Motor neuron (in vitro differentiated cells): Measurements from ENCODE around the gene IL1R1. TPM values are rescaled to one million over a fixed set of nuclear protein-coding genes. Genes with fewer than 3 reads are reported as not detected.
"Not testable (repeated sequence)": the region's sequence is repeated elsewhere in the genome, so short reads cannot be mapped to it uniquely, and the experiment has no call there.

Experiments used
- ATAC-seq, 8 experiments: fragments of 200-7000 bp; cut with Tn5 transposase; replicated peaks in 6 of 8; 2 replicates each; pipeline ENCODE4 v1.8.0; 2021; ENCODE audit warnings: mild to moderate bottlenecking in 8 of 8, moderate library complexity in 8 of 8
- H3K27ac ChIP-seq, 2 donors: fragments of 250-450 bp; sonication (Bioruptor Pico); 2 replicates each; pipeline ENCODE4 v1.9.0; 2021; ENCODE audit warnings: antibody characterized with exemption in 2 of 2, mild to moderate bottlenecking in 2 of 2, moderate library complexity in 1 of 2
- H3K4me1 ChIP-seq, 2 donors: fragments of 250-450 bp; sonication (Bioruptor Pico); replicated peaks in 1 of 2; 2 replicates each; pipeline ENCODE4 v1.6.1; 2021; ENCODE audit warnings: antibody characterized with exemption in 2 of 2, mild to moderate bottlenecking in 2 of 2, moderate library complexity in 1 of 2
- H3K4me3 ChIP-seq, 5 donors: fragments of 250-450 bp; sonication (Bioruptor Pico); 2 replicates each; pipeline ENCODE4 v1.9.0; 2021; ENCODE audit warnings: antibody characterized with exemption in 5 of 5, mild to moderate bottlenecking in 5 of 5, moderate library complexity in 4 of 5
- WGBS, 10 experiments: fragments of 450-650 bp; shearing (Covaris generic); methylation state at CpG; one replicate each; pipeline ENCODE4 v1.0.0; 2022; 5-methylcytosine and 5-hydroxymethylcytosine counted together
- in situ Hi-C, 9 experiments: fragments of 400-800 bp; cut with MboI; loops; one replicate each; pipeline ENCODE4 v1.15.0; 2021; ENCODE audit warnings: low sequenced_read_pairs in 9 of 9, low pct_unique_long_range_greater_than_20kb in 2 of 9; ENCODE audit not compliant: unreplicated experiment in 9 of 9
- total RNA-seq, 8 experiments: library from RNA; unstranded; fragments of 300-600 nt; gene quantifications; 2 replicates each; pipeline versions ENCODE4 v1.2.3 to v1.2.4, GENCODE V29; 2022

Gene IL1R1
- total RNA-seq, 8 experiments from 2014 or later = 0.05 to 35.4 (median 0.90) TPM

DNA sequence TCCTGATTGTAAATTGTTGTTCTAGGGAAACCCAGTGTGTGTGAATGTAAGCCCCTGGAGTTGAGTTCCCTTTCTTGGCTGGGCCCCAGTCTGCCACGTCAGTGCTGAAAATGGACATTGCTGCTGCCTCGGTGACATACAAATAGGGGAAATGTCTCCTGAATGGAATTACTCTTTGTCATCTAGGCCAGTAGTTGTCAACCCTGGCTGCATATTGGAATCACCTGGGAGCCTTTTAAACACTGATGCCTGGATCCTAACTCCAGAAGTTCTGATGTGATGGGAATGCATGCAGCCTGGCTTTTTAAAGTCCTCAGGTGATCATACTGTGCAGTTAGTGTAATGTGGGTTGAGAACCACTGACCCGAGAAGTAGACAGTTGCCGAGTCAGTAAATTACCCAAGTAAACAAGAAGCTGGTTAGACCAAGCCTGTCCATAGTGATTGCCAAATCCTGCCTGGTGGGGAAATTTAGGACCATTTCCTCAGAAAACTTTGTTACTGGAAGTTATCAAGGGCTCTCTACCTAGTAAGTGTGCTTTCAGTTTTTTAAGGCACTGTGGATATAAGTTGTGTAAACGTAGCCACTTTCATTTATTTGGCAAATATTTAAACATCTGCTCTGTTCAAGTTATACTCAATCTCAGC, 27.6 kb upstream of the IL1R1 start:
- no peak overlapping the region for H3K27ac ChIP-seq
- no peaks in the 10 kb centered on the region for H3K4me1 ChIP-seq
- 75 to 100% (median 90%) methylated on average over 2 to 5 of the region's 5 CpGs; no CpG with 5 or more reads in 1 of the 10 experiments for WGBS, 10 experiments
- in situ Hi-C loops = no loop called here
- peak in 1 of 8 experiments; percentile 80 for ATAC-seq
- no peak overlapping the region for H3K4me3 ChIP-seq

DNA sequence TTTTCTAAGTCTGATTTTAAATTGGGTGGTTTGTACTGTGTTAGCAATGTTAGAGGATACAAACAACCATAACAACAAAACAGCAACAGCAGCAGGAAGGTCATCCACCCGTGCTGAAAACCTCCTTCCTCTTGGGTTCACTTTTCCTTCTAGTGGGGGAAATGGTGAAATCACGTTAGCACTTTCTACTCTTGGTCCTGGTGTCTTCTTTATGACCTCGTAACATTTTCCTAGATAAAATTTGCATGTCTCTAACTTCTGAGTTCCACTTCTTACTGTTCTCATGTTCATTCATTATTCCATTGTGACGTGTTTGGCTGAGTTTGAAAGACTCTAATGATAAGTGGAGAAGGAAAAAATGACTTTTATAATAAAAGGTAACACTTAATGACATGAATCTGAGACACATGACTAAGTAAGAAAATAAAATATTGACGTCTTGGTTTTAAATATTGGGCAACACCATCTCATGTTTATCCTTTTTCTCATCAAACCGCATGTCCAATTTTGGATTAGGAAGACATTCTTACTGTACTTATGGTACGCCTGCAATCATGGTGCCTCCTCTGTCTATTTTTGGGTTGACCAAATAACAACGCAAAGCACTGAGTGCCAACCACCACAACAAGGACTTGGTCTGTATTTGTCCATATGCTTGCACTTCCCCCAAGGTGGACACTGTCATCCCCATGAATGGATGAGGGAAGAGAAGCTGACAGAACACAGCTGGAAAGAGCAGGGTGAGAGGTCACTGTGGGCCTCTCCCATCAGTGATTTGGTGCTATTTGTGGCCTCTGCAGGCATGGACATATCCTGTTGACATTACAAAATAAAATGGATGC, 25.7 kb upstream of the IL1R1 start:
- ATAC-seq = peak in 3 of 8 experiments; percentile 61 to 85 (median 83)
- Histone ChIP-seq H3K27ac (no peak overlapping the region), H3K4me1 (no peaks in the 10 kb centered on the region), H3K4me3 (no peak overlapping the region)
- WGBS, 10 experiments = 54 to 100% (median 84%) methylated on average over 1 to 8 of the region's 8 CpGs
- in situ Hi-C loops = no loop called here

DNA sequence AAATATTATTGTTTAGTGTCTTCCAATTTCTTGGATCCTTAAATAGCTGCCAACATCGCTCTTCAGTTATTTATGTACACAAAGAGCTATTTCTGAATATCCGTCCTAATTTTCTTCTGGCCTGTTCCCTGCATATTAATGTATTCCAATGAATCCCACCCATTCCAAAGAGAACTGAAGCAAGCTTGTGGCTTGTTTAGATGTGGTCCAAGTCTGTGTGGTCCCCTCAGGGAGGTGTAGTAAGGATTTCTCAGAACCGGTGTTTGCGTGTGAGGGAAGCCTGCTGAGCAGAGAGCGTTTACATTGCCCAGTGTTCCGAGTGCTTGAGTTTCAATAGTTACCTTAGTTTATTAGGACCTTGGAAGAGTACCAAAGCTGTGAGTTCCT, 25.1 kb upstream of the IL1R1 start:
- Histone ChIP-seq H3K4me3 (no peak overlapping the region), H3K27ac (no peak overlapping the region), H3K4me1 (no peaks in the 10 kb centered on the region)
- 0 to 100% (median 89%) methylated on average over 1 to 6 of the region's 6 CpGs; no CpG with 5 or more reads in 1 of the 10 experiments for WGBS, 10 experiments
- in situ Hi-C loops = no loop called here
- ATAC-seq = peak in 3 of 8 experiments; percentile 48 to 92 (median 69)

DNA sequence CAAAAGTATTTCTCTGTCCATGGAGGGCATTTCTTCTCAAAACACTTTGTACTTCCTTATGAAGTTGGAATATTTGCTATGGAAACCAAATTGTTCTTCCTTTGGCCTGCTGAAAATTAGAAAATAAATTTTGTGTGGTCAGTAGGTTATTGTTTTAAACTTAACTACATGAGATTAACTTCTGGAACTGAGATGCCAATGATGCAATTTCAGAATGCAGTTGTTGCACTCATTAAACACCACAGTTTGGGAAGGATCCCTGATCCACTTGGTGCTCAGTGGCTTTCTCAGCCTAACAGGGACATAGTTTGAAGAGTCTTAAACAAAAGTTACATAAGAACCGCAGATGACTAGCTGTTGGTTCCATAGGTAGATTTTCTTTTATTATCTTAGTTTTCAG, 23.3 kb upstream of the IL1R1 start:
- ATAC-seq = no peak
- in situ Hi-C loops = no loop called here
- whole genome bisulfite sequencing, 10 experiments = 89 to 100% (median 100%) methylated on average over 1 of the region's 1 CpG; no CpG with 5 or more reads in 1 of the 10 experiments

DNA sequence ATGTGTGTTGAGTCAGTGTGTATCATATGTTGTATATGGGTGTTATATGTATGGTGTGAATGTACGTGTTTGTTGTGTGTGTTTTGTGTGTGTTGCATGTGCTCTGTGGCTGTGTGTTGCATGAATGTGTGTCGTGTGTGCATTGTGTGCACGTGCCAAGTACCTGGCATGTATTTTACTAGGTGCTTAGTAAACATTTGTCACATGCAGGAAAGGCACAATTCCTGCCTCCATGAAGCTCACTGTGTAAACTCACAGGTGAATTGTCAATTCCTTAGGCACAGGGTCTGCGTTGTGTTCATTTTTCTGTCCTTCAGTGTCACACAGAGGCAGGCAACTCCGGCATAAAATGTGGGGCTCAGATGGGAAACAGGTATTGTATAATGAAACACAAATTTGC, 22.3 kb upstream of the IL1R1 start:
- Histone ChIP-seq H3K4me1 (no peaks in the 10 kb centered on the region), H3K4me3 (no peak overlapping the region), H3K27ac (no peak overlapping the region)
- no peak for ATAC-seq
- in situ Hi-C loops = no loop called here
- WGBS, 10 experiments = 80 to 100% (median 91%) methylated on average over 1 to 4 of the region's 5 CpGs; no CpG with 5 or more reads in 1 of the 10 experiments

More for the DNA sequence above, 23.3 kb upstream of the IL1R1 start:
- Histone ChIP-seq H3K27ac (no peak overlapping the region), H3K4me3 (no peak overlapping the region), H3K4me1 (no peaks in the 10 kb centered on the region)

DNA sequence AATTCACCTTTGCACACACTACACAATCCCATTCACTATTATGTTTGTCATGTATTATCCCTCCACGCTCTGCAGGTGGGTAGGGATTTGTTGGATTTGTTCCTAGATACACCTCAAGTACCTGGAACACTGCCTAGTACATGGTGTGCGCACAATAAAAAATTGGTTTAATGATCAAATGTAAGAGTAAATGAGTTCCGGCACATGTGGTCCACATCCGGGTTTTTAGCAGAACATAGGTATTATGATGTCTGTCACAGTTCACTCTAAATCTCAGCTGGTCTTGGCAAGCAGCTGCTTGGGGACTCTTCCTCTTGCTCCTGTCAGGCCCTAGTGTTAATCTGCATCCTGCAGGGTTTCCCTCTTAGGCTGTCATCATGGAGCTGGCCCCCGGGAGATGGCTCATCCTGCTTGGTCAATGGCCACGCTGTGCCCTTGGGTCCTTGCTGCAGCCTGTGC, 21.8 kb upstream of the IL1R1 start:
- no peak overlapping the region for H3K4me3 ChIP-seq
- no peak for ATAC-seq
- in situ Hi-C loops = no loop called here
- 77 to 100% (median 90%) methylated on average over 2 to 5 of the region's 6 CpGs; no CpG with 5 or more reads in 2 of the 10 experiments for WGBS, 10 experiments
- no peaks in the 10 kb centered on the region for H3K4me1 ChIP-seq
- no peak overlapping the region for H3K27ac ChIP-seq

DNA sequence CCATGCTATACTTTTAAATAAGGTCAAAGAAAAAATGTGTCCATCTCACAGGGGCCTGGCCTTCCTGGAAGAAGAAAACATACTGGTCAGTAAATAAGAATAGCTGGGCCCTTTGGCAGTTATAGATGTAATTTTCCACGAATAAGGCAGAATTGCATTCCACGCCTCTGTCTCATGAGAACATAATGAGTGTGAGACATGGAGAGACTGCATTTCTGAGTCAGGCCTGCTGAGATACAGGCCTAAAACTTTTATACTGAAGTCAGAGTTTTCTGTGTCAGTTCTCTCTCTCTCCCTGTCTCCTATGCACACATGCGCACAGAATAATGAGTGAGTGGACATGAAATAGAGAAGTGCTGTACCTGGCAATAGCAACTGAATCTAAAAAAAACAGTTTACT, 20.4 kb upstream of the IL1R1 start:
- WGBS, 10 experiments = 0 to 100% (median 100%) methylated on average over 1 to 3 of the region's 3 CpGs; no CpG with 5 or more reads in 3 of the 10 experiments
- in situ Hi-C loops = no loop called here
- peak in 4 of 8 experiments; percentile 24 to 90 (median 50) for ATAC-seq
- no peak overlapping the region for H3K27ac ChIP-seq
- no peak overlapping the region for H3K4me3 ChIP-seq
- no peaks in the 10 kb centered on the region for H3K4me1 ChIP-seq

DNA sequence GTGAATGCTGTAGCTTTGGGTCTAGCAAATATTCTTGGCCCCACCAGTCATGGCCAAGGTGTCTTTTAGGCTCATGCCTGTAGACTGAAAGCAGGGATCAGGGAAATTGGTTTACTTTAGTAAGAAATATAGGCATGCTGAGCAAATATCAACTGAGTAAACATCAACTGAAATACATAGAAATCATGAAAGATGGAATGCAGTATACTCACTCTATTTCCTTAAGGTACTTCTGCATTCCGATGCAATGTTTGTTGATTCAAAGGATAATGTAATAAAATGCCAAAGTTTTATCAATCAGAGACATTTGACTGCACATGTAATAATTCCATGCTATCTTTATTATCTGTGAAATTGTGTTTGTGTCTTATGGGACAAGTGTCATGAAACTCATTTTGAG, 19.6 kb upstream of the IL1R1 start:
- 82 to 100% (median 100%) methylated on average over 1 of the region's 1 CpG; no CpG with 5 or more reads in 2 of the 10 experiments for WGBS, 10 experiments
- in situ Hi-C loops = no loop called here
- Histone ChIP-seq H3K4me3 (no peak overlapping the region), H3K4me1 (no peaks in the 10 kb centered on the region), H3K27ac (no peak overlapping the region)
- ATAC-seq = no peak

DNA sequence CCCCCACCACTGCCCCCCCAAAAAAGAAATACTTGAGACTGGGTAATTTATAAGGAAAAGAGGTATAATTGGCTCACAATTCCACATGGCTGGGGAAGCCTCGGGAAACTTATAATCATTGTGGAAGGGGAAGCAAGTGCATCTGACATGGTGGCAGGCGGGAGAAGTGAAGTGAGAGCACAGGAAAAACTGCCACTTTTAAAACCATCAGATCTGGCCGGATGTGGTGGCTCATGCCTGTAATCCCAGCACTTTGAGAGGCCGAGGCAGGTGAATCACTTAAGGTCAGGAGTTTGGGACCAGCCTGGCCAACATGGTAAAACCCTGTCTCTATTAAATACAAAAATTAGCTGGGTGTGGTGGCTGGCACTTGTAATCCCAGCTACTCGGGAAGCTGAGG, 18.1 kb upstream of the IL1R1 start:
- H3K4me3 ChIP-seq, H3K4me1 ChIP-seq, H3K27ac ChIP-seq, ATAC-seq, in situ Hi-C loops: not testable (repeated sequence)
- 82 to 90% (median 88%) methylated on average over 1 to 5 of the region's 5 CpGs; no CpG with 5 or more reads in 6 of the 10 experiments for WGBS, 10 experiments

DNA sequence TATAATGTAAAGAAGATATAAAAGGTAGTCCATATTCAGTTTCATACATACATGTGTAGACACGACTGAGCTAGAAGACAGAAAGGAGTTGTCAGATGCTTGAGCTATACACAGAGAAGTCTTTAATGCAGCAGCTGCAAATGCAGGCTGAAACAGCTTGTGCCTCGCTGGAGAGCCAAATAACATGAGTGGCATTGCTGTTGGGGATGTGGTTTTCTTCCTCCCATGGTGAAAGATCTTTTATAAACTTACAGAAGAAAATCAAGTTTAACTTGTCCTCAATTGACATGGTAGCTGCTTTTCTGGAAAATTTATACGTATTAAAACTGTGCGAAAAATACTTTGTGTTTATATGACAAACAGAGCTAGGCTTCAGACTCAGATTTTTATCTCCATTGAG, 16.4 kb upstream of the IL1R1 start:
- no peak overlapping the region for H3K4me3 ChIP-seq
- no peaks in the 10 kb centered on the region for H3K4me1 ChIP-seq
- H3K27ac ChIP-seq = no peak overlapping the region
- ATAC-seq = no peak
- WGBS, 10 experiments = 58 to 100% (median 92%) methylated on average over 1 to 4 of the region's 4 CpGs
- in situ Hi-C loops = no loop called here

DNA sequence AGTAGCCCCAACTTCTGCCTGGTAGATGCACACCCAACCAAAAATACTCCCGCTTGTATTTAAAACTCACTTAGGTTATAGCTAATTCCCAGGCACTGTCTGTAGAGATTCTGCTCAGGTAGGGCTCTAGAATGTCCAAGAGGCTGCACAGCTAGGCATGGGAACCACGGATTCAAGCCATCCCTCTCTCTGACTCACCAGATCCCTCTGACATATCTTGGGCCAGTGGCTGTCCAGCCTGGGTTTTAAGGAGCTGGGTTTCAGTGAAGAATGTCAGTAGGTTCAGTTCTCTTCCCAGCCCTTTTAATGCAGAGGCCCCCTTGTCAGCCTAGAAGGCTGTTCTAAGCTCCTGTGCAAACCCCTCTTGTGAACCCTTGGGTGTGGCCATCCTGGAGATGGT, 15.9 kb upstream of the IL1R1 start:
- no peaks in the 10 kb centered on the region for H3K4me1 ChIP-seq
- H3K4me3 ChIP-seq = no peak overlapping the region
- in situ Hi-C loops = no loop called here
- 60 to 100% (median 100%) methylated on average over 1 to 2 of the region's 2 CpGs; no CpG with 5 or more reads in 3 of the 10 experiments for WGBS, 10 experiments
- no peak for ATAC-seq
- no peak overlapping the region for H3K27ac ChIP-seq

DNA sequence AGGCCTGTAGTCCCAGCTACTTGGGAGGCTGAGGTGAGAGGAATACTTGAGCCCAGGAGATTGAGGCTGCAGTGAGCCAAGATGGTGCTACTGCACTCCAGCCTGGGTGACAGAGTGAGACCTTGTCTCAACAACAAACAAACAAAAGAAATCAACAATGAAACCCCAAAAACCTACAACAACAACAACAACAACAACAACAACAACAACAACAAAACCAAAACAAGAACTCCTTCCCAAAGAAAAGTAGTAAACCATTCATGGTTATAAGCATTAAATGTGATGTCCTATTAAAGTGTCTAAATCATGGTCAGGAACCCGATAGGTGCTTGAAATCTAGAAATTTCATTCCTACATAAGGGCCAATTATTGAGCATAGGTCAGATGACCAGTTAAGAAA, 13.5 kb upstream of the IL1R1 start:
- H3K27ac ChIP-seq = no peak overlapping the region

DNA sequence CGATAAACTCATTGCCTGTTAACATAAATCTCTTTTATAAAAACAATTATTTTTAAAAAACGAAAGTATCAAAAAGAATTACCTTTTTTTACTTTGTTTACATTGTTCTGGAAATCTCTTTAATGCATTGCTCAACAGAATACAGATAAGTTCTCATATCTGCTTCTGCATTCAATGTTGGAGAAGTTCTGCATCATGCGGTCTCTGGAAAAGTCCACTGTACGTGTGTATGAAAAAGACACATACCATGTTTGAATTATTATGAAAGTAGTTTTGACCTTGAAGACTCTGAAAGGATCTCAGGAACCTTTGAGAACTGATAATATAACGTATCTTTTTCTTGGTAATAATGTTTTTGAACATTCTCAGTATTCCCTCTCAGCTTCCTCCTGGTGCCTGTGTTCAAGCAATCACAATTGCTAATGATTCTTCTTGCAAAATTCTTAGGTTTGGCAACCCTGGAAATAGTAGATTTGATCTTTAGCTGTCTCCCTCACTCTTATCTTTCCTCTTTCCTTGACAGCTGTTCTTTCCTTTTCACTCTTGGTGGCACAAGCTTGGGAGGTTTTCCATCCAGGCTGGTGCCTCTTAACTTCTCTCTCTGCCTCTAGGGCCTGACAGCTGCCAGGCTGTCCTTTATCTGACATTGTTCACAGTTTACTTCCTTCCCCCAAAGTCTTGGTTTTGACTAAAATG, 12.4 kb upstream of the IL1R1 start:
- ATAC-seq = no peak
- H3K27ac ChIP-seq = no peak overlapping the region
- H3K4me1 ChIP-seq = no peaks in the 10 kb centered on the region
- H3K4me3 ChIP-seq = no peak overlapping the region
- WGBS, 10 experiments = 67 to 98% (median 86%) methylated on average over 2 to 5 of the region's 5 CpGs
- in situ Hi-C loops = no loop called here

More for the DNA sequence above, 13.5 kb upstream of the IL1R1 start:
- Histone ChIP-seq H3K4me3 (no peak overlapping the region), H3K4me1 (no peaks in the 10 kb centered on the region)
- in situ Hi-C loops = no loop called here
- WGBS, 10 experiments = 75 to 100% (median 100%) methylated on average over 1 of the region's 1 CpG; no CpG with 5 or more reads in 4 of the 10 experiments
- no peak for ATAC-seq
